A673 (cell line): ENCODE data around the gene TAS2R13. TPM values are rescaled to one million over a fixed set of nuclear protein-coding genes. Genes with fewer than 3 reads are reported as not detected.

Experiments used
- BruUV-seq: library from RNA; stranded (reverse); fragments of 400-500 nt; replicated peaks from 2 replicates; lab custom pipeline; 2021; lab: Mats Ljungman, UMichigan
- CTCF ChIA-PET: fragments of 300-600 bp; sonication (Branson Sonifier 250); formaldehyde crosslinking; loops from one replicate; lab custom pipeline; 2022; ENCODE audit warnings: antibody characterized with exemption; lab: Charles Lee
- POLR2A ChIA-PET: fragments of 300-600 bp; sonication (Branson Sonifier 250); formaldehyde crosslinking; loops from one replicate; lab custom pipeline; 2022; ENCODE audit warnings: antibody characterized with exemption; ENCODE audit not compliant: low non-redundant PET; lab: Charles Lee
- DNase-seq: peaks from one replicate; pipeline ENCODE4 v3.0.0-alpha.2; 2015; ENCODE audit warnings: low spot score
- H3K27ac ChIP-seq: fragments of 200-600 bp; sonication (generic); 2 replicates; pipeline ENCODE4 v1.5.1; 2016; ENCODE audit warnings: mixed run types, low read depth, mild to moderate bottlenecking, mixed read lengths, antibody characterized with exemption, low read length; ENCODE audit not compliant: poor library complexity, severe bottlenecking
- H3K27me3 ChIP-seq: fragments of 200-600 bp; sonication (generic); replicated peaks from 2 replicates; pipeline ENCODE4 v1.6.1; 2017; ENCODE audit warnings: mixed run types, low read depth, mild to moderate bottlenecking, mixed read lengths, antibody characterized with exemption, low read length; ENCODE audit not compliant: insufficient read depth, poor library complexity
- H3K36me3 ChIP-seq: fragments of 200-600 bp; sonication (generic); 2 replicates; pipeline ENCODE4 v1.6.1; 2016; ENCODE audit warnings: mixed run types, mild to moderate bottlenecking, mixed read lengths, antibody characterized with exemption, low read length; ENCODE audit not compliant: insufficient read depth, poor library complexity, severe bottlenecking
- H3K4me1 ChIP-seq: fragments of 200-600 bp; sonication (generic); 2 replicates; pipeline ENCODE4 v1.6.1; 2017; ENCODE audit warnings: mixed run types, mild to moderate bottlenecking, mixed read lengths, antibody characterized with exemption, low read length; ENCODE audit not compliant: insufficient read depth, poor library complexity, severe bottlenecking
- H3K4me3 ChIP-seq: fragments of 200-600 bp; sonication (generic); 2 replicates; pipeline ENCODE4 v1.5.1; 2016; ENCODE audit warnings: low read depth, mixed run types, mild to moderate bottlenecking, mixed read lengths, low read length; ENCODE audit not compliant: poor library complexity, severe bottlenecking
- H3K9me3 ChIP-seq: fragments of 200-600 bp; sonication (generic); 2 replicates; pipeline ENCODE4 v1.6.1; 2016; ENCODE audit warnings: mixed run types, low read depth, mild to moderate bottlenecking, mixed read lengths, antibody characterized with exemption, low read length; ENCODE audit not compliant: poor library complexity, severe bottlenecking
- EZH2 ChIP-seq: fragments of 200-600 bp; sonication (generic); IDR thresholded peaks from 2 replicates; pipeline ENCODE4 v1.6.1; 2017; ENCODE audit warnings: borderline replicate concordance, low read depth, mild to moderate bottlenecking, mixed read lengths, antibody characterized with exemption, low read length; ENCODE audit not compliant: poor library complexity, severe bottlenecking
- intact Hi-C: fragments of 100-400 bp; cut with micrococcal nuclease; formaldehyde crosslinking; loops from one replicate; pipeline ENCODE4 v1.10.0; 2022; ENCODE audit not compliant: unreplicated experiment
- total RNA-seq: library from RNA; stranded (reverse); gene quantifications from 2 replicates; pipeline ENCODE4 v1.2.3, GENCODE V29; 2021
- TF ChIP-seq, protein P1 (sequence below): fragments of 300-800, 200-600 bp; sonication (generic); conservative IDR thresholded peaks from 2 replicates; pipeline ENCODE4 v1.5.1; 2017; ENCODE audit warnings: low read depth, mild to moderate bottlenecking, antibody characterized with exemption, low read length, moderate library complexity, mixed read lengths

Gene TAS2R13
- total RNA-seq, 1 experiment from 2014 or later = 2.3 TPM

DNA sequence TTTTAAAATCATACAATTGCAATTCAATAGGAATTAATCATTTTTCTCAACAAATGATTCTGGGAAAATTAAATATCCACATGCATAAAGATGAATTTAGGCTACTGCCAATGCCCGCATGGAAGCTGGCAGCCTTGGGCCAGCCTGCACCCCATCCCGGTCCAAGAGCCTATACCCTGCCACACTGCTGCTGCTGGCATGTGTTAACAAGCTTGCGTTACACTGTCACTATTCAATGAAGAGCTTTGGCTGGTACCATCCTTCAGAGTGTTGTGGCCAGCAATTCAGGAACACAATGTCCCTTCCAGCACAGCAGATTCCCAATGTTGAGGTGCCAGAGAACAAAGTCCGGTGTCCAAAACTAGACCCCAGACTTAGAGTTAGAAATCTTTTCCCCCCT is 43.3 kb upstream of the TAS2R13 start:
- CTCF ChIA-PET = no interaction called here
- intact Hi-C loops = loop anchor here (10.0 kb wide), 1 partner anchor 532 kb away; no protein-coding TSS in a partner anchor

DNA sequence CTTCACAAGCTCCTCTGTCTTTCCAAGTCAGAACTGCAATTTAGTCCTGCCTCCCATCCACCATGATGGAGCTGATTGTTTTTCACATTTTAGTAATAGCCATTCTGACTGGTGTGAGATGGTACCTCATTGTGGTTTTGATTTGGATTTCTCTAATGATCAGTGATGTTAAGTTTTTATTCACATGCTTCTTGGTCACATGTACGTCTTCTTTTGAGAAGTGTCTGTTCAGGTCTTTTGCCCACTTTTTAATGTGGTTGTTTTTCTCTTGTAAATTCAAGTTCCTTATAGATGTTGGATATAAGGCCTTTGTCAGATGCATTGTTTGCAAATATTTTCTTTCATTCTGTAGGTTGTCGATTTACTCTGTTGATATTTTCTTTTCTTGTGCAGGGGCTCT is 33.8 kb upstream of the TAS2R13 start:
- intact Hi-C loops = no loop called here
- DNase-seq = no peak
- Histone ChIP-seq H3K27me3 (no peaks in the 10 kb centered on the region), H3K4me3 (no peak overlapping the region), H3K9me3 (peaks cover 10% of the 10 kb centered on the region), H3K36me3 (no peaks in the 10 kb centered on the region), H3K4me1 (no peaks in the 10 kb centered on the region), H3K27ac (no peak overlapping the region)
- TF ChIP-seq, protein P1, sequence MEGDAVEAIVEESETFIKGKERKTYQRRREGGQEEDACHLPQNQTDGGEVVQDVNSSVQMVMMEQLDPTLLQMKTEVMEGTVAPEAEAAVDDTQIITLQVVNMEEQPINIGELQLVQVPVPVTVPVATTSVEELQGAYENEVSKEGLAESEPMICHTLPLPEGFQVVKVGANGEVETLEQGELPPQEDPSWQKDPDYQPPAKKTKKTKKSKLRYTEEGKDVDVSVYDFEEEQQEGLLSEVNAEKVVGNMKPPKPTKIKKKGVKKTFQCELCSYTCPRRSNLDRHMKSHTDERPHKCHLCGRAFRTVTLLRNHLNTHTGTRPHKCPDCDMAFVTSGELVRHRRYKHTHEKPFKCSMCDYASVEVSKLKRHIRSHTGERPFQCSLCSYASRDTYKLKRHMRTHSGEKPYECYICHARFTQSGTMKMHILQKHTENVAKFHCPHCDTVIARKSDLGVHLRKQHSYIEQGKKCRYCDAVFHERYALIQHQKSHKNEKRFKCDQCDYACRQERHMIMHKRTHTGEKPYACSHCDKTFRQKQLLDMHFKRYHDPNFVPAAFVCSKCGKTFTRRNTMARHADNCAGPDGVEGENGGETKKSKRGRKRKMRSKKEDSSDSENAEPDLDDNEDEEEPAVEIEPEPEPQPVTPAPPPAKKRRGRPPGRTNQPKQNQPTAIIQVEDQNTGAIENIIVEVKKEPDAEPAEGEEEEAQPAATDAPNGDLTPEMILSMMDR = no peak
- no peak for TF ChIP-seq EZH2
- CTCF ChIA-PET = no interaction called here
- POLR2A ChIA-PET = no interaction called here
- no TSS peak for BruUV-seq

More for the DNA sequence above, 43.3 kb upstream of the TAS2R13 start:
- POLR2A ChIA-PET = no interaction called here
- Histone ChIP-seq H3K27ac (no peak overlapping the region), H3K4me3 (no peak overlapping the region), H3K27me3 (no peaks in the 10 kb centered on the region), H3K4me1 (no peaks in the 10 kb centered on the region), H3K9me3 (peaks cover 8% of the 10 kb centered on the region), H3K36me3 (no peaks in the 10 kb centered on the region)
- no peak for DNase-seq
- no TSS peak for BruUV-seq
- no peak for TF ChIP-seq EZH2
- TF ChIP-seq, protein P1 = no peak

DNA sequence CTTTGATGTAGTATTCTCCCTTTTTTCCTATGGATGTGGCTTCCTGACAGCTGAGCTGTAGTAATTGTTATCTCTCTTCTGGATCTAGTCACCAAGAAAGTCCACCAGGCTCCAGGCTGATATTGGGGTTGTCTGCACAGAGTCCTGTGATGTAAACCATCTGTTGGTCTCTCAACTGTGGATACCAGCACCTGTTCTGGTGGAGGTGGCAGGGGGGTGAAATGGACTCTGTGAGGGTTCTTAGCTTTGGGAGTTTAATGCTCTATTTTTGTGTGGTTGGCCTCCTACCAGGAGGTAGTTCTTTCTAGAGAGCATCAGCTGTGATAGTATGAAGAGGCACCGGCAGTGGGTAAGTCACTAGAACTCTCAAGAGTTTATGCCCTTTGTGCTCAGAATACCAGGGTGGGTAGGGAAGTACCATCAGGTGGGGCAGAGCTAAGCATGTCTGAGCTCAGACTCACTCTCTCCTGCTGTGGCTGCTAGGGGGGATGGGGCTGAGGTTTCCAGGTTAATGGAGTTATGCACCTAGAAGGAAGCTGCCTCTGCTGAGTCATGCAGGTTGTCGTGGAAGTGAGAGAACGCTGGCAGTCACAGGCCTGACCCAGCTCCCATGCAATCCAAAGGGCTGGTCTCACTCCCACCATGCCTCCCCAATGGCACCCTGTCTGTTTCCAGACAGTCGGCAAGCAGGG is 32.7 kb upstream of the TAS2R13 start:
- intact Hi-C loops = no loop called here
- no peak overlapping the region for H3K27ac ChIP-seq
- no peaks in the 10 kb centered on the region for H3K27me3 ChIP-seq
- no peaks in the 10 kb centered on the region for H3K36me3 ChIP-seq
- no peak for DNase-seq
- CTCF ChIA-PET = no interaction called here
- BruUV-seq = no TSS peak
- TF ChIP-seq EZH2 = no peak
- H3K9me3 ChIP-seq = peaks cover 7% of the 10 kb centered on the region
- no peaks in the 10 kb centered on the region for H3K4me1 ChIP-seq
- H3K4me3 ChIP-seq = no peak overlapping the region
- POLR2A ChIA-PET = no interaction called here

DNA sequence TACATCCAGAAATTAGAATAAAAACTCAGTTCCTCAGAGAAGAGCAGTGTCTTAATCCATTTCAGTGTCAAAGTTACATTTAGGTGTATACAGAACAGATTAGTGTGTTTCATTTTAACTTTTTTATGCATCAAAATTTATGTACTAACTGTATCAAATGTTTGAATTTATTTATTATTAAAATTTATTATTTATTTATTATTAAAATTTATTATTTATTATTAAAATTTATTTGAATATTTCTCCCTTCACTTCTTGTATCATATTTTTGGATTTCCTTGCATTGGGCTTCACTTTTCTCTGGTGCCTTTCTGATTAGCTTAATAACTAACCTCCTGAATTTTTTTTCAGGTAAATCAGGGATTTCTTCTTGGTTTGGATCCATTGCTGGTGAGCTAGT is 32.0 kb upstream of the TAS2R13 start:
- TF ChIP-seq, protein P1 = no peak
- no peak for TF ChIP-seq EZH2
- peaks cover under 1% of the 10 kb centered on the region for H3K9me3 ChIP-seq
- CTCF ChIA-PET = no interaction called here
- POLR2A ChIA-PET = no interaction called here
- H3K27ac ChIP-seq = no peak overlapping the region
- BruUV-seq = no TSS peak
- no peak for DNase-seq
- no peaks in the 10 kb centered on the region for H3K36me3 ChIP-seq
- no peak overlapping the region for H3K4me3 ChIP-seq
- H3K27me3 ChIP-seq = no peaks in the 10 kb centered on the region
- intact Hi-C loops = no loop called here
- H3K4me1 ChIP-seq = no peaks in the 10 kb centered on the region
